PC-9 (cell line): Measurements from ENCODE around the gene LYRM2. TPM values are rescaled to one million over a fixed set of nuclear protein-coding genes. Genes with fewer than 3 reads are reported as not detected.

Experiments
- BruUV-seq: library from RNA; stranded (reverse); fragments of 400-500 nt; replicated peaks from 2 replicates; lab custom pipeline; 2021; lab: Mats Ljungman, UMichigan
- CTCF ChIA-PET: fragments of 300-600 bp; sonication (Branson Sonifier 250); formaldehyde crosslinking; loops from one replicate; lab custom pipeline; 2022; ENCODE audit warnings: antibody characterized with exemption; lab: Charles Lee
- POLR2A ChIA-PET: fragments of 300-600 bp; sonication (Branson Sonifier 250); formaldehyde crosslinking; loops from one replicate; lab custom pipeline; 2022; ENCODE audit warnings: antibody characterized with exemption; ENCODE audit not compliant: unreplicated experiment; lab: Charles Lee
- DNase-seq, 2 experiments: peaks; one replicate each; pipeline versions ENCODE4 v3.0.0 to v3.0.0-alpha.2; 2015 to 2022; ENCODE audit warnings: mixed read lengths in 1 of 2
- H2AFZ ChIP-seq: fragments of 200-600 bp; sonication (generic); 2 replicates; pipeline ENCODE4 v1.8.1; 2017; ENCODE audit warnings: antibody characterized with exemption
- H3F3A ChIP-seq: fragments of 200-600 bp; sonication (generic); 2 replicates; pipeline ENCODE4 v1.8.1; 2017; ENCODE audit warnings: antibody characterized with exemption, mild to moderate bottlenecking, low read depth; ENCODE audit not compliant: insufficient read depth
- H3K27ac ChIP-seq: fragments of 200-600 bp; sonication (generic); 2 replicates; pipeline ENCODE4 v1.6.1; 2016; ENCODE audit warnings: mixed run types
- H3K27me3 ChIP-seq: fragments of 200-600 bp; sonication (generic); 2 replicates; pipeline ENCODE4 v1.6.1; 2016; ENCODE audit warnings: low read depth, mixed run types; ENCODE audit not compliant: insufficient read depth
- H3K36me3 ChIP-seq: fragments of 200-600 bp; sonication (generic); 2 replicates; pipeline ENCODE4 v1.6.1; 2016; ENCODE audit warnings: low read depth, mixed run types
- H3K4me1 ChIP-seq: fragments of 200-600 bp; sonication (generic); replicated peaks from 2 replicates; pipeline ENCODE4 v1.6.1; 2016; ENCODE audit warnings: mixed run types; ENCODE audit not compliant: insufficient read depth
- H3K4me2 ChIP-seq: fragments of 200-600 bp; sonication (generic); 2 replicates; pipeline ENCODE4 v1.6.1; 2017; ENCODE audit warnings: mixed run types
- H3K4me3 ChIP-seq: fragments of 200-600 bp; sonication (generic); 2 replicates; pipeline ENCODE4 v1.6.1; 2016; ENCODE audit warnings: mixed run types
- H3K79me2 ChIP-seq: fragments of 200-600 bp; sonication (generic); 2 replicates; pipeline ENCODE4 v1.6.1; 2017; ENCODE audit warnings: low read depth, mixed run types
- H3K9me2 ChIP-seq: fragments of 200-600 bp; sonication (generic); 2 replicates; pipeline ENCODE4 v1.8.1; 2017; ENCODE audit warnings: mild to moderate bottlenecking; ENCODE audit not compliant: insufficient read depth
- H3K9me3 ChIP-seq: fragments of 200-600 bp; sonication (generic); 2 replicates; pipeline ENCODE4 v1.8.1; 2016; ENCODE audit warnings: low read depth; ENCODE audit not compliant: insufficient read depth
- H4K20me1 ChIP-seq: fragments of 200-600 bp; sonication (generic); 2 replicates; pipeline ENCODE4 v1.8.1; 2017; ENCODE audit not compliant: insufficient read depth
- CTCF ChIP-seq: fragments of 200-600 bp; sonication (generic); conservative IDR thresholded peaks from 2 replicates; pipeline ENCODE4 v1.6.1; 2017; ENCODE audit warnings: mixed run types, antibody characterized with exemption, mild to moderate bottlenecking, moderate library complexity
- EZH2 ChIP-seq: fragments of 200-600 bp; sonication (generic); IDR thresholded peaks from 2 replicates; pipeline ENCODE4 v1.8.0; 2017; ENCODE audit warnings: antibody characterized with exemption, low read depth
- intact Hi-C: fragments of 100-400 bp; cut with micrococcal nuclease; formaldehyde crosslinking; loops from one replicate; pipeline ENCODE4 v1.10.0; 2022; ENCODE audit not compliant: unreplicated experiment
- total RNA-seq: library from RNA; stranded (reverse); gene quantifications from 2 replicates; pipeline ENCODE4 v1.2.3, GENCODE V29; 2021

LYRM2 gene
- total RNA-seq, 1 experiment from 2014 or later, result 24.2 TPM

- Histone ChIP-seq H3K27me3 (no peaks in the 10 kb centered on the region), H3K4me1 (no peaks in the 10 kb centered on the region), H3K4me2 (no peak overlapping the region), H3K9me2 (no peaks in the 10 kb centered on the region), H3K9me3 (no peaks in the 10 kb centered on the region), H3K4me3 (no peak overlapping the region), H3K27ac (no peak overlapping the region), H3F3A (no peaks in the 10 kb centered on the region), H4K20me1 (no peaks in the 10 kb centered on the region), H3K79me2 (no peaks in the 10 kb centered on the region), H2AFZ (no peak overlapping the region), H3K36me3 (no peaks in the 10 kb centered on the region)
- POLR2A ChIA-PET, result no interaction called here
- no peak for DNase-seq
- CTCF ChIA-PET, result no interaction called here
- no peak for TF ChIP-seq EZH2
- TF ChIP-seq CTCF, result no peak
- intact Hi-C loops, result no loop called here
- no TSS peak for BruUV-seq
These were observed 102.3 kb downstream of the LYRM2 start for GRCh38 chr6:89536231-89536630.

GRCh38 chr6:89530982-89531381 is 107.6 kb downstream of the LYRM2 start:
- ChIA-PET POLR2A (no interaction called here), CTCF (no interaction called here)
- Histone ChIP-seq H3K27ac (no peak overlapping the region), H3K27me3 (no peaks in the 10 kb centered on the region), H3K36me3 (no peaks in the 10 kb centered on the region), H3K4me1 (peaks cover 8% of the 10 kb centered on the region), H3K9me2 (no peaks in the 10 kb centered on the region), H3K79me2 (no peaks in the 10 kb centered on the region), H3F3A (no peaks in the 10 kb centered on the region), H4K20me1 (no peaks in the 10 kb centered on the region), H3K9me3 (no peaks in the 10 kb centered on the region), H2AFZ (no peak overlapping the region), H3K4me2 (no peak overlapping the region), H3K4me3 (no peak overlapping the region)
- no peak for DNase-seq
- intact Hi-C loops, result no loop called here
- no TSS peak for BruUV-seq
- TF ChIP-seq CTCF (no peak), EZH2 (no peak)

- BruUV-seq, result no TSS peak
- no peaks in the 10 kb centered on the region for H3K9me2 ChIP-seq
- TF ChIP-seq EZH2 (no peak), CTCF (no peak)
- no peaks in the 10 kb centered on the region for H3K27me3 ChIP-seq
- intact Hi-C loops, result no loop called here
- CTCF ChIA-PET, result no interaction called here
- no peak for DNase-seq
- POLR2A ChIA-PET, result no interaction called here
- H3K27ac ChIP-seq, result no peak overlapping the region
- H3K9me3 ChIP-seq, result no peaks in the 10 kb centered on the region
- no peaks in the 10 kb centered on the region for H3K79me2 ChIP-seq
- no peaks in the 10 kb centered on the region for H3F3A ChIP-seq
- no peaks in the 10 kb centered on the region for H3K36me3 ChIP-seq
- no peaks in the 10 kb centered on the region for H4K20me1 ChIP-seq
- no peak overlapping the region for H3K4me2 ChIP-seq
- H3K4me1 ChIP-seq, result peaks cover 8% of the 10 kb centered on the region
- no peak overlapping the region for H2AFZ ChIP-seq
- no peak overlapping the region for H3K4me3 ChIP-seq
These were observed 109.7 kb downstream of the LYRM2 start for GRCh38 chr6:89528866-89529265.
